Measurements from ENCODE around the gene SGMS1. TPM values are rescaled to one million over a fixed set of nuclear protein-coding genes. Genes with fewer than 3 reads are reported as not detected.

SGMS1 gene
- total RNA-seq, 4 donors from 2014 or later, result 139 to 198 (median 173) TPM

DNA sequence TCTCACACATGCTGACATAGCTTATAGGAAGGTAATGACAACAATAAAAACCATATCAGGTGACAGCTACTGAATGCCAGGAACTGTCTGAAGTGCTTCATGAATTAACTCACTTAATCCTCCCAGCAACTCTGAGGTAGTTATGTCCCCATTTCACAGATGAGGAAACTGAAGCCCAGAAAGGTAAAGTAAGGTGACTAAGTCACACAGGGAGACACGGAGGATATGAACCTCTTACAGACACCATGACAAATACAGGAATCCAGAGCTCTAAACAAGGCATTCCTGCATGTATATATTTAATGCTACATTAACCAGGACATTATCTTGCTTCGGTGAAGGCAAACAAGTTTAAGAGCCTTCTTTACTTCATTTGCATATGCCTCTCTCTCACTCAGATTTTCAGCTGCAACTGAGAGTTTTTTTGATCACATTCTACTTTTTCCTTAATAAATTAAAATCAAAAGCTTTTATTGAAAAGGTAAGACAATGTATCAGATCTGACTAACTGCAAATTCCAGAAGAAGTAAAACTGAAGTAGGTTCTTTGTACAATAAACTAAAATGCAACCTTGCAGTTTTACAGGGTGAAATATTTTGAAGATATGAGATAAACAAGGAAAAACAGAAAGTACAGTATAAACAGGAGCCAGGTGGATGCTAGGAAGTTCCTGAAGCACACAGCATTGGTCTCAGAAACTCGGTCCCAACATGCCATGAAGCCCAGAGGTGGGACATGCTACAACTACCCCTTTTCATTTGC lies 79.5 kb downstream of the SGMS1 start:
- H3K4me1 ChIP-seq, result peaks cover 29% of the 10 kb centered on the region
- no peaks in the 10 kb centered on the region for H3K36me3 ChIP-seq
- TF ChIP-seq POLR2A (IDR thresholded peaks at IDR 0.05), result no peak
- no peak for TF ChIP-seq POLR2AphosphoS5 (IDR thresholded peaks at IDR 0.05)
- no peak for TF ChIP-seq CTCF (IDR thresholded peaks at IDR 0.05)
- no peak for TF ChIP-seq EP300 (IDR thresholded peaks at IDR 0.05)
- WGBS, result 87% methylated on average over 3 of the region's 3 CpGs
- no peaks in the 10 kb centered on the region for H3K9me3 ChIP-seq
- no peaks in the 10 kb centered on the region for H3K27me3 ChIP-seq
- no peak for DNase-seq (ENCODE audit: low spot score in 2 of 2)
- no peak overlapping the region for H3K4me3 ChIP-seq
- H3K27ac ChIP-seq, result no peak overlapping the region

DNA sequence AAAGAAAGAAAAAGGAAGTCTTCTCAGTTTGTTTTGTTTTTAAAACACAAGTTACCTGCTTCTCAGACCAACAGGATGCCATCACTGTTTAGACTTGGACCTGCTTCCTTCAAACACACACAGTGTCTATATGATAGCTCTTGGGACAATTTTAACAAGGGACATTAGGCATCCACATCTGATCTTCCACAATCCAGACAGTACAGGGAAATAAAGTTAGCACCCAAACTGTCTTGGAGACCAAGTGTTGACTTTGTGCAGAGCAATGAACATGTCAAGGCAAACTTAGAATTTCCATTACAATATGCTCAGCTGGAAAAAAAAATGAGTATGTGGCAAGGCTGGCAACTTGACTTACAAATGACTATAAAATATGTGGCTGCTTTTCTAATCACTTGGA lies 80.9 kb downstream of the SGMS1 start:
- no peaks in the 10 kb centered on the region for H3K9me3 ChIP-seq
- no peak for DNase-seq (ENCODE audit: low spot score in 2 of 2)
- no peak overlapping the region for H3K27ac ChIP-seq
- H3K4me3 ChIP-seq, result no peak overlapping the region
- H3K4me1 ChIP-seq, result peaks cover 37% of the 10 kb centered on the region
- H3K27me3 ChIP-seq, result no peaks in the 10 kb centered on the region
- TF ChIP-seq POLR2AphosphoS5 (IDR thresholded peaks at IDR 0.05) (no peak), CTCF (IDR thresholded peaks at IDR 0.05) (no peak), POLR2A (IDR thresholded peaks at IDR 0.05) (no peak), EP300 (IDR thresholded peaks at IDR 0.05) (no peak)
- no peaks in the 10 kb centered on the region for H3K36me3 ChIP-seq

GRCh38 chr10:50541921-50542320 lies 81.8 kb downstream of the SGMS1 start:
- Histone ChIP-seq H3K27me3 (no peaks in the 10 kb centered on the region), H3K4me3 (no peak overlapping the region), H3K36me3 (no peaks in the 10 kb centered on the region), H3K27ac (no peak overlapping the region), H3K4me1 (peaks cover 37% of the 10 kb centered on the region), H3K9me3 (no peaks in the 10 kb centered on the region)
- TF ChIP-seq EP300 (IDR thresholded peaks at IDR 0.05) (no peak), POLR2A (IDR thresholded peaks at IDR 0.05) (no peak), CTCF (IDR thresholded peaks at IDR 0.05) (no peak), POLR2AphosphoS5 (IDR thresholded peaks at IDR 0.05) (no peak)
- WGBS, result 72% methylated on average over 4 of the region's 4 CpGs
- no peak for DNase-seq (ENCODE audit: low spot score in 2 of 2)

DNA sequence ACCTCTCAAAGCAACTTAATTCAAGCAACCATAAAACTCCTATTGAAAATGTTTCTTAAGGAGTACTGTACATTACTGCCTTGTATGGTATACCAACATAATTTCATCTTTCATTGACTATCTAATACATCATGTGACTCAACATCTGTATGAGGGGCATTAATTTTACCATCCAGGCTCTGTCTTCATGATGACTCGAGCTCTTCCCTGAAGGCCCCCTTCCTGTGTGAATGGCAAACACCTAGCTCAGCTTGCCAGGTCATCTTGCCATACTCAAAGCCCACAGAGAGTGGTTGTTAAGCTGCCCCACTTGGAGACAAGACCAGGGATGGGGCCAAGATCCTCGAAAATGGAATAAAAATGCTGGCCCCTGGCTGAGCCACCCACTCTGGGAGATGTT lies 82.4 kb downstream of the SGMS1 start:
- Histone ChIP-seq H3K27ac (no peak overlapping the region), H3K27me3 (no peaks in the 10 kb centered on the region), H3K4me3 (no peak overlapping the region), H3K9me3 (no peaks in the 10 kb centered on the region), H3K36me3 (no peaks in the 10 kb centered on the region), H3K4me1 (peaks cover 37% of the 10 kb centered on the region)
- no peak for DNase-seq (ENCODE audit: low spot score in 2 of 2)
- no peak for TF ChIP-seq EP300 (IDR thresholded peaks at IDR 0.05)
- TF ChIP-seq POLR2A (IDR thresholded peaks at IDR 0.05), result no peak
- TF ChIP-seq CTCF (IDR thresholded peaks at IDR 0.05), result no peak
- TF ChIP-seq POLR2AphosphoS5 (IDR thresholded peaks at IDR 0.05), result no peak
- WGBS, result 74% methylated on average over 2 of the region's 2 CpGs

DNA sequence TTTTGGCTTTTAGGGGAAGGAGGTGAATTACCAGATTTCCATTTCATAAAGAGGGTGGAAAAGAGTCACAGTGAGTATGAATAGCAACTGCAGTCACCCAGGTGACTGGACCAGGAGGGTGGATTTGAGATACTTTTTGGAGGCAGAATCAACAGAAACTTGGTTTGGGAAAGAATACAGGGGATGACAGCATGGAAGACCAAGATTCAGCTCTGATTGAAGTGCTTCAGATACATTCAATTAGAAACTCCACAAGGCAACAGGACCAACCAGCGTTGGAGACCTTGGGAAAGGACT lies 83.0 kb downstream of the SGMS1 start:
- DNase-seq (ENCODE audit: low spot score in 2 of 2), result no peak
- H3K27me3 ChIP-seq, result no peaks in the 10 kb centered on the region
- 100% methylated on average over 1 of the region's 1 CpG for WGBS
- no peak overlapping the region for H3K27ac ChIP-seq
- no peaks in the 10 kb centered on the region for H3K9me3 ChIP-seq
- TF ChIP-seq POLR2AphosphoS5 (IDR thresholded peaks at IDR 0.05), result no peak
- no peak for TF ChIP-seq EP300 (IDR thresholded peaks at IDR 0.05)
- H3K36me3 ChIP-seq, result no peaks in the 10 kb centered on the region
- peaks cover 37% of the 10 kb centered on the region for H3K4me1 ChIP-seq
- H3K4me3 ChIP-seq, result no peak overlapping the region
